ENCODE data around the gene ERC2.

Gene ERC2

GRCh38 chr3:55678546-55679216, 789.6 kb downstream of the ERC2 start:
- DNase-seq (ENCODE audit: low read depth), result no peak

- no peak for DNase-seq (ENCODE audit: low read depth)
Observed at GRCh38 chr3:55676643-55677042, 791.6 kb downstream of the ERC2 start.

- DNase-seq (ENCODE audit: low read depth), result no peak
Observed at GRCh38 chr3:55675478-55675877, 792.8 kb downstream of the ERC2 start.

- DNase-seq (ENCODE audit: low read depth), result no peak
Observed at GRCh38 chr3:55673764-55674163, 794.5 kb downstream of the ERC2 start.

- no peak for DNase-seq (ENCODE audit: low read depth)
Observed at GRCh38 chr3:55669133-55669532, 799.1 kb downstream of the ERC2 start.

- DNase-seq (ENCODE audit: low read depth), result no peak
Observed at GRCh38 chr3:55668359-55668758, 799.9 kb downstream of the ERC2 start.

- DNase-seq (ENCODE audit: low read depth), result no peak
Observed at GRCh38 chr3:55664387-55664786, 803.9 kb downstream of the ERC2 start.

GRCh38 chr3:55662683-55663082, 805.6 kb downstream of the ERC2 start:
- DNase-seq (ENCODE audit: low read depth), result no peak

- no peak for DNase-seq (ENCODE audit: low read depth)
Observed at GRCh38 chr3:55661571-55661970, 806.7 kb downstream of the ERC2 start.

- DNase-seq (ENCODE audit: low read depth), result no peak
Observed at GRCh38 chr3:55661141-55661540, 807.1 kb downstream of the ERC2 start.

- DNase-seq (ENCODE audit: low read depth), result no peak
Observed at GRCh38 chr3:55660642-55661041, 807.6 kb downstream of the ERC2 start.

GRCh38 chr3:55659701-55660100, 808.6 kb downstream of the ERC2 start:
- no peak for DNase-seq (ENCODE audit: low read depth)

- no peak for DNase-seq (ENCODE audit: low read depth)
Observed at GRCh38 chr3:55658690-55659562, 809.3 kb downstream of the ERC2 start.

- no peak for DNase-seq (ENCODE audit: low read depth)
Observed at GRCh38 chr3:55658270-55658669, 810.0 kb downstream of the ERC2 start.

GRCh38 chr3:55655544-55655943, 812.7 kb downstream of the ERC2 start:
- no peak for DNase-seq (ENCODE audit: low read depth)

GRCh38 chr3:55654123-55654760, 814.0 kb downstream of the ERC2 start:
- DNase-seq (ENCODE audit: low read depth), result no peak

- no peak for DNase-seq (ENCODE audit: low read depth)
Observed at GRCh38 chr3:55651011-55651410, 817.3 kb downstream of the ERC2 start.

GRCh38 chr3:55650011-55650410, 818.3 kb downstream of the ERC2 start:
- DNase-seq (ENCODE audit: low read depth), result no peak

- no peak for DNase-seq (ENCODE audit: low read depth)
Observed at GRCh38 chr3:55649554-55649953, 818.7 kb downstream of the ERC2 start.

GRCh38 chr3:55648591-55649318, 819.5 kb downstream of the ERC2 start:
- DNase-seq (ENCODE audit: low read depth), result no peak

- no peak for DNase-seq (ENCODE audit: low read depth)
Observed at GRCh38 chr3:55647670-55648069, 820.6 kb downstream of the ERC2 start.

- no peak for DNase-seq (ENCODE audit: low read depth)
Observed at GRCh38 chr3:55647063-55647462, 821.2 kb downstream of the ERC2 start.
